ENCODE results near the gene ESRRG. TPM values are rescaled to one million over a fixed set of nuclear protein-coding genes. Genes with fewer than 3 reads are reported as not detected.

Gene ESRRG
- total RNA-seq, 3 donors from 2014 or later: 0.58 to 1.1 (median 0.58) TPM

DNA sequence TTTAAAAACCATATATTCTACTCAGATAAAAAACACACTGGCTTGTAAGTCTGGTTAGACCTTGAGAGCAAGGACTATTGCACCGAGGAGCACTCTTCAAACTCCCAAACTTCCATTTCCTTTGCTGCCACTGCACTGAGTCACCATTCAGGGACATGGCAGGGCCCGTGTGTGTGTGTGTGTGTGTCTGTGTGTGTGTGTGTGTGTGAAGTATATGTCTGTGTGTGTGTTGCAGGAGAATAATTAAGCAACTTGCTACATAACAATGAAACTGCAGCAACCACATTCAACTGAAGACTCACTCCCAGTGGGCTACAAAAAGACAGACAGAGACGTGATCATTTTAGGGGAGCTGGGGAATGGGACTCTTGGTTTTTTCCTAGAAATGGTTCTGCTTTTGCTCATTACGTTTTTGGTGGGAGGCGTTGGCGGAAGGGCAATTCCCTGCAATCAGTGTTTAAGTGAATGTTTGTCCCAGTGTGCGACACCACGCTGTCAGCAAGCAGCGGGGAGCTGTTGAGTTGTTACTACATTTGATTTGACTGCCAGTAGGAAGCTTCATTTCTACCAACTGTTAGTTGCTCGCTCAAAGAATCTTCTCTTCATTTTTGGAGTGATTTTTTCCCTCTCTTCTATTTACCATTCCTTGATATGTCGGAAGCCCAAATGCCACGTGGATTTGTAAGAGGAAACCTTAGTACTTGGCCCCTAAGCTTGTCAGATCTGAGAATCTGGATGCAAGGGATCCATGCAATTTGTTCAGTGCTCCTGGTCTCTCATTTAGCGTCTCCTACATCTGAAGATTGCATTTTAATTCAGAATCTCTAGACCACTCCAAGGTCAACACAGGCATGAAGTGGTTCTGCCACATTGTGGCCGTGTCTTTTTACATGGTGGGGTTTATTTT, 36.1 kb downstream of the ESRRG start:
- H3K4me3 ChIP-seq: no peak overlapping the region
- TF ChIP-seq CTCF (IDR thresholded peaks at IDR 0.05): no peak
- DNase-seq: no peak
- H3K9me3 ChIP-seq: no peaks in the 10 kb centered on the region
- H3K36me3 ChIP-seq (ENCODE audit: low read depth): no peaks in the 10 kb centered on the region
- H3K4me1 ChIP-seq (ENCODE audit: low read depth): peaks cover 4% of the 10 kb centered on the region
- no peak for ATAC-seq
- intact Hi-C loops (cut with DNase I, micrococcal nuclease): no loop called here

- H3K36me3 ChIP-seq (ENCODE audit: low read depth): no peaks in the 10 kb centered on the region
- no peaks in the 10 kb centered on the region for H3K9me3 ChIP-seq
- no peak for TF ChIP-seq CTCF (IDR thresholded peaks at IDR 0.05)
- intact Hi-C loops (cut with DNase I, micrococcal nuclease): no loop called here
- H3K4me1 ChIP-seq (ENCODE audit: low read depth): no peaks in the 10 kb centered on the region
- ATAC-seq (no peak), DNase-seq (no peak)
- H3K4me3 ChIP-seq: no peak overlapping the region
Measured at GRCh38 chr1:216682752-216683151, 40.5 kb downstream of the ESRRG start.

- intact Hi-C loops (cut with DNase I, micrococcal nuclease): no loop called here
- ATAC-seq (no peak), DNase-seq (no peak)
- TF ChIP-seq CTCF (IDR thresholded peaks at IDR 0.05): no peak
- H3K4me1 ChIP-seq (ENCODE audit: low read depth): no peaks in the 10 kb centered on the region
- H3K36me3 ChIP-seq (ENCODE audit: low read depth): no peaks in the 10 kb centered on the region
- no peak overlapping the region for H3K4me3 ChIP-seq
- no peaks in the 10 kb centered on the region for H3K9me3 ChIP-seq
Measured at GRCh38 chr1:216679108-216679507, 44.1 kb downstream of the ESRRG start.

GRCh38 chr1:216670118-216670883, 52.9 kb downstream of the ESRRG start:
- TF ChIP-seq CTCF (IDR thresholded peaks at IDR 0.05): no peak

GRCh38 chr1:216666441-216666840, 56.8 kb downstream of the ESRRG start:
- no peak for TF ChIP-seq CTCF (IDR thresholded peaks at IDR 0.05)
- Histone ChIP-seq H3K4me3 (no peak overlapping the region), H3K36me3 (ENCODE audit: low read depth) (no peaks in the 10 kb centered on the region), H3K4me1 (ENCODE audit: low read depth) (no peaks in the 10 kb centered on the region), H3K9me3 (no peaks in the 10 kb centered on the region)
- ATAC-seq: no peak
- DNase-seq: no peak
- intact Hi-C loops (cut with DNase I, micrococcal nuclease): no loop called here

More at GRCh38 chr1:216670118-216670883, 52.9 kb downstream of the ESRRG start:
- no peaks in the 10 kb centered on the region for H3K4me1 ChIP-seq (ENCODE audit: low read depth)
- intact Hi-C loops (cut with DNase I, micrococcal nuclease): no loop called here
- H3K9me3 ChIP-seq: no peaks in the 10 kb centered on the region
- no peak for ATAC-seq
- no peak overlapping the region for H3K4me3 ChIP-seq
- no peaks in the 10 kb centered on the region for H3K36me3 ChIP-seq (ENCODE audit: low read depth)
- DNase-seq: no peak
